Keratinocyte (primary cell): ENCODE measurements around the gene RPP14. TPM values are rescaled to one million over a fixed set of nuclear protein-coding genes. Genes with fewer than 3 reads are reported as not detected.

ENCODE experiments used
- DNase-seq: peaks from one replicate; pipeline ENCODE4 v3.0.0-alpha.2; 2011; ENCODE audit warnings: low read depth, missing footprints, low spot score
- FAIRE-seq: peaks from 2 replicates; lab custom pipeline; 2011; peaks lifted over from hg19 to GRCh38; lab: Jason Lieb, UNC
- H2AFZ ChIP-seq: 2 replicates; pipeline ENCODE4 v1.6.0; 2012; ENCODE audit warnings: low read length, control low read depth, inconsistent platforms; ENCODE audit not compliant: control insufficient read depth
- H3K27ac ChIP-seq: 2 replicates; pipeline ENCODE4 v1.5.1; 2011; ENCODE audit warnings: low read length; ENCODE audit not compliant: control insufficient read depth, insufficient read depth
- H3K27me3 ChIP-seq: 3 replicates; pipeline ENCODE4 v1.6.0; 2011; ENCODE audit warnings: low read length; ENCODE audit not compliant: control insufficient read depth, insufficient read depth; ENCODE audit errors: extremely low read depth
- H3K36me3 ChIP-seq, 2 experiments: 2 replicates in 1 of 2; 3 replicates in 1 of 2; pipeline ENCODE4 v1.5.1; 2011; ENCODE audit warnings: low read length in 2 of 2, mild to moderate bottlenecking in 1 of 2; ENCODE audit not compliant: control insufficient read depth in 2 of 2, insufficient read depth in 2 of 2; ENCODE audit errors: extremely low read depth in 1 of 2
- H3K4me1 ChIP-seq: 3 replicates; pipeline ENCODE4 v1.5.1; 2011; ENCODE audit warnings: low read length; ENCODE audit not compliant: control insufficient read depth, insufficient read depth; ENCODE audit errors: extremely low read depth
- H3K4me2 ChIP-seq: 3 replicates; pipeline ENCODE4 v1.6.0; 2011; ENCODE audit warnings: low read depth, low read length; ENCODE audit not compliant: control insufficient read depth, insufficient read depth; ENCODE audit errors: extremely low read depth
- H3K4me3 ChIP-seq, 3 experiments: fragments of 200-600 bp in 1 of 3; sonication (generic) in 1 of 3; 2 replicates in 2 of 3; 3 replicates in 1 of 3; pipeline ENCODE4 v1.5.1; 2011 to 2016; ENCODE audit warnings: low read length in 3 of 3, mild to moderate bottlenecking in 3 of 3, control low read depth in 2 of 3, inconsistent platforms in 1 of 3, low read depth in 1 of 3, mixed read lengths in 1 of 3, mixed run types in 1 of 3, moderate library complexity in 1 of 3; ENCODE audit not compliant: control insufficient read depth in 2 of 3, insufficient read depth in 2 of 3; ENCODE audit errors: extremely low read depth in 1 of 3
- H3K79me2 ChIP-seq: 2 replicates; pipeline ENCODE4 v1.6.0; 2012; ENCODE audit warnings: low read length; ENCODE audit not compliant: control insufficient read depth, insufficient read depth
- H3K9ac ChIP-seq: 3 replicates; pipeline ENCODE4 v1.6.0; 2011; ENCODE audit warnings: low read length; ENCODE audit not compliant: control insufficient read depth, insufficient read depth; ENCODE audit errors: extremely low read depth
- H3K9me1 ChIP-seq: 3 replicates; pipeline ENCODE4 v1.6.0; 2011; ENCODE audit warnings: low read length; ENCODE audit not compliant: control insufficient read depth, insufficient read depth; ENCODE audit errors: extremely low read depth
- H3K9me3 ChIP-seq: 2 replicates; pipeline ENCODE4 v1.5.1; 2012; ENCODE audit warnings: low read depth, low read length; ENCODE audit not compliant: control insufficient read depth
- H4K20me1 ChIP-seq: 3 replicates; pipeline ENCODE4 v1.6.0; 2011; ENCODE audit warnings: low read length; ENCODE audit not compliant: control insufficient read depth, insufficient read depth; ENCODE audit errors: extremely low read depth
- EZH2 ChIP-seq: IDR thresholded peaks from one replicate; pipeline ENCODE4 v1.6.1; 2012; ENCODE audit warnings: inconsistent platforms, mild to moderate bottlenecking, low read length, moderate library complexity
- dilution Hi-C: fragments of 300-500 bp; cut with MboI; formaldehyde crosslinking; loops from one replicate; pipeline ENCODE4 v1.7.0; 2020; ENCODE audit warnings: low sequenced_read_pairs; ENCODE audit not compliant: extremely low pct_ligation_motif_present
- polyA plus RNA-seq, 5 experiments: library from polyadenylated mRNA; depleted of rRNA in 3 of 5; stranded (reverse) in 3 of 5; stranded (forward) in 1 of 5; unstranded in 1 of 5; fragments of >200 nt; gene quantifications; 1 replicate in 1 of 5; 2 replicates in 3 of 5; 3 replicates in 1 of 5; pipeline versions ENCODE4 v1.2.1 to v1.2.3, GENCODE V29; 2011 to 2012; ENCODE audit warnings: missing spikeins in 2 of 5, low read depth in 1 of 5, low replicate concordance in 1 of 5
- TF ChIP-seq, protein P1 (sequence below), 3 experiments: IDR thresholded peaks in 1 of 3; conservative IDR thresholded peaks in 1 of 3; optimal IDR thresholded peaks in 1 of 3; 2 replicates in 2 of 3; 3 replicates in 1 of 3; pipeline versions ENCODE3 to v1.5.1; 2011; ENCODE audit warnings: low read length in 3 of 3, mild to moderate bottlenecking in 3 of 3, moderate library complexity in 2 of 3, control low read depth in 1 of 3, inconsistent platforms in 1 of 3; ENCODE audit not compliant: insufficient read depth in 2 of 3; ENCODE audit errors: extremely low read depth in 1 of 3

RPP14 gene
- polyA plus RNA-seq, 1 donor (not counting 4 experiments of a cell fraction or from before 2014, with no cell fraction given): 24.6 TPM

DNA sequence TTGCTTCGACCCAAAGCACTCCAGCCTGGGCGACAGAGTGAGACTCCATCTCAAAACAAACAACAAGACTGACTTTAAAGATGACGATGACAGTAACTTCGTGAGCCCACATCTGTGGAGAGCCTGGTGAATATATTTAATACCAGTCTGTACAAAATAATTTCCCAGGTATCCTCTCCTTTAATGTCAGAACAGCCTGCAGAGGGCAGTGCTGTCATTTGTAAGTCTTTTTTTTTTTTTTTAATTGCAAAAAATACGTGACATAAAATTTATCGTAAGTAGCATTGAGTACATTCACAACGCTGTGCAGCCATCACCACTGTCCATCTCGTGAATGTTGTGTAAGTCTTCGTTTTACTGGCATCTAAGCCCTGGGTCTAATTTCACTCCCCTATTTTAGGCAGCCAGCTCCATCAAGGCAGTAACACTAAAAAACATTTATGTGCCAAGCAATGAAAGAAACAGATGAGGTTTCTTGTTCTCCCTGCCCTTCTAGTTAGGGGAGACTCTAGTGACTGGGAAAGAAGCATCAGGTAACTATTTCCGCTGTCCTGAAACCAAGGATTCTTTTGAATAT, 1.7 kb downstream of the RPP14 start:
- peaks cover 55% of the 10 kb centered on the region for H3K79me2 ChIP-seq
- H3K27ac ChIP-seq: peak overlapping the region; percentile 93
- H3K4me1 ChIP-seq: peaks cover 20% of the 10 kb centered on the region
- peak overlapping the region; percentile 99 for H3K4me2 ChIP-seq
- TF ChIP-seq, protein P1, sequence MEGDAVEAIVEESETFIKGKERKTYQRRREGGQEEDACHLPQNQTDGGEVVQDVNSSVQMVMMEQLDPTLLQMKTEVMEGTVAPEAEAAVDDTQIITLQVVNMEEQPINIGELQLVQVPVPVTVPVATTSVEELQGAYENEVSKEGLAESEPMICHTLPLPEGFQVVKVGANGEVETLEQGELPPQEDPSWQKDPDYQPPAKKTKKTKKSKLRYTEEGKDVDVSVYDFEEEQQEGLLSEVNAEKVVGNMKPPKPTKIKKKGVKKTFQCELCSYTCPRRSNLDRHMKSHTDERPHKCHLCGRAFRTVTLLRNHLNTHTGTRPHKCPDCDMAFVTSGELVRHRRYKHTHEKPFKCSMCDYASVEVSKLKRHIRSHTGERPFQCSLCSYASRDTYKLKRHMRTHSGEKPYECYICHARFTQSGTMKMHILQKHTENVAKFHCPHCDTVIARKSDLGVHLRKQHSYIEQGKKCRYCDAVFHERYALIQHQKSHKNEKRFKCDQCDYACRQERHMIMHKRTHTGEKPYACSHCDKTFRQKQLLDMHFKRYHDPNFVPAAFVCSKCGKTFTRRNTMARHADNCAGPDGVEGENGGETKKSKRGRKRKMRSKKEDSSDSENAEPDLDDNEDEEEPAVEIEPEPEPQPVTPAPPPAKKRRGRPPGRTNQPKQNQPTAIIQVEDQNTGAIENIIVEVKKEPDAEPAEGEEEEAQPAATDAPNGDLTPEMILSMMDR (optimal IDR thresholded peaks at IDR 0.05 in 1 of 3, IDR thresholded peaks at IDR 0.05 in 1 of 3, conservative IDR thresholded peaks at IDR 0.05 in 1 of 3; ENCODE audit: extremely low read depth in 1 of 3, insufficient read depth in 2 of 3, low read length in 3 of 3): peak in 2 of 3 experiments; percentile 22 to 60
- no peak for TF ChIP-seq EZH2
- no peak overlapping the region for H2AFZ ChIP-seq
- dilution Hi-C loops: no loop called here
- H3K27me3 ChIP-seq: no peaks in the 10 kb centered on the region
- H3K9me3 ChIP-seq: no peaks in the 10 kb centered on the region
- H3K4me3 ChIP-seq: peak overlapping the region; percentile 93 to 99 (median 99)
- no peaks in the 10 kb centered on the region for H3K9me1 ChIP-seq
- DNase-seq (peak; percentile 54), FAIRE-seq (no peak)
- peak overlapping the region; percentile 98 for H3K9ac ChIP-seq
- peaks cover 14% of the 10 kb centered on the region for H4K20me1 ChIP-seq
- H3K36me3 ChIP-seq: peaks cover 17 to 27% of the 10 kb centered on the region in 2 experiments

DNA sequence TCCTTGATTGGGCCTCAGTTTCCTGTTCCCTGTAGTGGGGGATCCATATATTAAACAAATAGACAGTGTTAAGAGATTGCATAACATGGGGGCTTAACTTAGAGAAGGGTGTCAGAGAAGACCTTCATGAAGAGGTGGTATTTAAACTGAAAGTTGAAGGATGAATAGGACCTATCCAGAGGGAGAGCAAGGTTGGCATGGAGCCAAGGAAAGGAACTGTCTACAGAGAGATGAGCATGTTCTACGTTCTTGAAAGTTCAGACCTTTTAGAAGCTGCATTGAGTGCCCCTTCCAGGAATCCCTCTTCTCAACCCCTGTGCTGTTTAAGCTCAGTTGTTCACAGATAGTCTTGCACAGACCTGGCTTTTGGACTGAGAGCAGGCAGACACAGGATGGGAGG, 2.7 kb downstream of the RPP14 start:
- DNase-seq: no peak
- H3K9me3 ChIP-seq: no peaks in the 10 kb centered on the region
- peaks cover 59% of the 10 kb centered on the region for H3K79me2 ChIP-seq
- peaks cover 20% of the 10 kb centered on the region for H3K4me1 ChIP-seq
- peak overlapping the region in 1 of 3 experiments; percentile 4 for H3K4me3 ChIP-seq
- no peak overlapping the region for H3K9ac ChIP-seq
- no peak overlapping the region for H2AFZ ChIP-seq
- dilution Hi-C loops: no loop called here
- no peaks in the 10 kb centered on the region for H3K9me1 ChIP-seq
- no peak for TF ChIP-seq EZH2
- TF ChIP-seq, protein P1 (optimal IDR thresholded peaks at IDR 0.05 in 1 of 3, IDR thresholded peaks at IDR 0.05 in 1 of 3, conservative IDR thresholded peaks at IDR 0.05 in 1 of 3; ENCODE audit: extremely low read depth in 1 of 3, insufficient read depth in 2 of 3, low read length in 3 of 3): no peak
- no peak for FAIRE-seq
- peaks cover 14% of the 10 kb centered on the region for H4K20me1 ChIP-seq
- H3K27me3 ChIP-seq: no peaks in the 10 kb centered on the region
- H3K4me2 ChIP-seq: peak overlapping the region; percentile 2
- H3K27ac ChIP-seq: no peak overlapping the region
- peaks cover 21 to 31% of the 10 kb centered on the region in 2 experiments for H3K36me3 ChIP-seq
